GM19438 (cell line): Measurements from ENCODE around the gene OSBPL10.

ENCODE experiments used
- ATAC-seq: cut with Tn5 transposase; IDR thresholded peaks from one replicate; pipeline ENCODE4 v1.9.1; 2021; ENCODE audit warnings: low read depth; ENCODE audit not compliant: unreplicated experiment

OSBPL10 gene

GRCh38 chr3:31828007-31828406 is 153.1 kb downstream of the OSBPL10 start:
- no peak for ATAC-seq

DNA sequence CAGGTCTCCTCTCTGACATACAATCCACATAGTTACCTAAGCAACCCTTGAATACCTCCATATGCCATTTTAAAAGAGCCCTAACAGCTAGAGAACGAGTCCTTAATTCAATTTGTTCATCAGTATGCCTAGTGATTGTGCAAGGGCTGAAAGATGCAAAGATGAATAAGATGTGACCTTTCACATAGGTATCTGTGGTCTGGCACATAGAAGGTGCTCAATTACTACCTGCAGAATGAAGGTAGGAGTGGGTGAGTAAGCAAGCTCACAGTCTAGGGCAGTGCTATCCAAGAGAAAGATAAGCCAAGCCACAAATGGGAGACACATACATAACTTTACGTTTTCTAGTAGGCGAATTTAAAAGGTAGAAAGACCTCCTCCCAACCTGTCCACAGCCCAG is 157.9 kb downstream of the OSBPL10 start:
- ATAC-seq: no peak

GRCh38 chr3:31821118-31821517 is 159.9 kb downstream of the OSBPL10 start:
- ATAC-seq: no peak

- no peak for ATAC-seq
These were observed 161.6 kb downstream of the OSBPL10 start for GRCh38 chr3:31819441-31819840.

- no peak for ATAC-seq
These were observed 163.6 kb downstream of the OSBPL10 start for GRCh38 chr3:31817411-31817966.

DNA sequence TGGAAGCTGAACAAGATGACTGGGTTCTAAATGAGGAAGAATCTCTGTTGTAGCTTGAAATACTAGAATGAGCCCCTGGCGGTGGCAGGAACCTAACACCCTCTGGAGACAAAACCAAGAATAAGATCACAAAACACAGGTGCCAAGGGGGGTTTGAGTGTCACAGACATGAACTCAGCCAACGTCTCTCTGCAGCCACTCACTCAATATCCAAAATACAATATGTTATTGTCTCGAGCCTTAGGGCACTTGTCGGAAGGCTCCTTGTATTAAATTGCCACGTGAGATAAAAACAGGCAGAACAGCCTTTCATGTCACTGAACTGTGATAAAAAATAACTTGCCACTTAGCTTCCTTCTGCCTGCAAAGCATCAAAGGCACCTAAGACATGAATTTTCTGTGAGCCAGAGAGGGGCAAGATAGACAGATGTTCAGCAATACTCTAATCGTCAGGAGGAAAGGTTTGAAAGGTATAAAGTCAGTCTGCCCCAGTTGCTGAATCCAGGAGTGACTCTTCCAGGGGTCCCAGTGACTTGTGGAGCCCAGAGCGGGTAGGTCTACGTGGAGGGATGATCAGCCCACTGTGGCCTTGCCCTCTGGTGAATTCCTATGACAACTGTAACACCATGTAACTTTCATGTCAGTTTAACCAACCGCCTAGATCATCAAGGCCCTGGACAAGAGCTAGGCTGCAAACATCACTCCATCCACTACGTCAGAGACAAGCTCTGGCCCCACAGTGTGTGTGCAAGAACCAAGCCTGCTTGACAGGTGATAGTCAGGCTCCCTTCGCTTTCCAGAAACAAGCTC is 165.2 kb downstream of the OSBPL10 start:
- no peak for ATAC-seq

GRCh38 chr3:31815006-31815405 is 166.1 kb downstream of the OSBPL10 start:
- no peak for ATAC-seq

DNA sequence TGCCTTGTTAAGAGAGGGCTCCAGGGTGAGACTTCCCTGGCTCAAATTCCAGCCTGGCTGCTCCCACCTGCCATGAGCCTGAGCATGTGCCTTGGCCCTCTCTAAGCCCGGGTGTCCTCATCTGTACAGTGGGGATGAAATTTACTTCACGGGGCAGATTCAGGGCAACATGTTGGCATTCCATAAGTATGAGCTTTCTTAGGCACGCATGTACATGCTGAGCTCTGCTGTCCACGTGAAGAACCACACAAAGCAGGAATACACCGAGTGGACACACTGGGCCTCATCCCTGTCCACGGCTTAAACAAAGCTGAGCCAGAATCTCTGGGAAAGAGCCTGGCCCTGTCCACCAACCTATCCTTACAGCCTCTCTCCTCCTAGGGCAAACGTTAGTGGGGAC is 167.4 kb downstream of the OSBPL10 start:
- ATAC-seq: no peak

DNA sequence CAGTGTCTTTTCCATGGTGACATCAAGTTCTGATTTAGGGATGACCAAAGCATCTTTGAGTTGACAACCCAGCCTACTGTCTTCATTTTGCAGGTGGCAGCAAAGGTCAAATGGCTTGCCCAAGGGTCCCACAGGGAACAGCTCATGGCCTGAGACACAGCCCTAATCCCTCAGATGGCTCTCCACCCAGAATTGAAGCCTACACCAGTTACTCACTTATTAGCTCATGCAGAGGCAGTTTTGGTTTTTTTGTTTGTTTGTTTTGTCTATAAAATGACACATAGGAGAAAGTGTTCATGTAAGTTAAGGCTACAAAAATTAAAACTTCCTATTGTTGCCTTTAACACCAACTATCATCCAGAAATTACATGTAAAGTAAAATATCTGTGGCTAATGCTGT is 167.9 kb downstream of the OSBPL10 start:
- ATAC-seq: no peak

DNA sequence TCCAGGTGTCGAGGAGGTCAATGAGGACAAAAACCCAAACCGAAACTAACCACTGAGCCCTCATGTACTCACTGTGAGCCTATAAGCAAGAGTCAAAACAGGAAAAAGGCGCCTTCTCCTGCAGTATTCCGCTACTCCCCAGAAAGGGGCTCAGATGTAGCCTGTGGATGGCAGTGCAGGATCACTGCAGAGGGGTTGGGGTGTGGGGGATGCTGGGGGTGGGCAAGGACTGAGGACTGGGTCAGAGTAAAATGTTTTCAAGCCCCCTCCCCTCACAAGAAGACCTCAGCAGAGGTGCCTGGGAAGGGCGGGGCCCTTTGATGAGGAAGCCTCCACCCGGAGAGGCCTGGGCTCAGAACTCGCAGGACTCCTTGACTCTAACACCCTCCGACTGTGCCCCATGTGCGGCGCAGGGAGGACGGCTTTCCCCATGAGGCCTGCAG is 170.1 kb downstream of the OSBPL10 start:
- no peak for ATAC-seq

GRCh38 chr3:31808143-31808720 is 172.8 kb downstream of the OSBPL10 start:
- no peak for ATAC-seq

DNA sequence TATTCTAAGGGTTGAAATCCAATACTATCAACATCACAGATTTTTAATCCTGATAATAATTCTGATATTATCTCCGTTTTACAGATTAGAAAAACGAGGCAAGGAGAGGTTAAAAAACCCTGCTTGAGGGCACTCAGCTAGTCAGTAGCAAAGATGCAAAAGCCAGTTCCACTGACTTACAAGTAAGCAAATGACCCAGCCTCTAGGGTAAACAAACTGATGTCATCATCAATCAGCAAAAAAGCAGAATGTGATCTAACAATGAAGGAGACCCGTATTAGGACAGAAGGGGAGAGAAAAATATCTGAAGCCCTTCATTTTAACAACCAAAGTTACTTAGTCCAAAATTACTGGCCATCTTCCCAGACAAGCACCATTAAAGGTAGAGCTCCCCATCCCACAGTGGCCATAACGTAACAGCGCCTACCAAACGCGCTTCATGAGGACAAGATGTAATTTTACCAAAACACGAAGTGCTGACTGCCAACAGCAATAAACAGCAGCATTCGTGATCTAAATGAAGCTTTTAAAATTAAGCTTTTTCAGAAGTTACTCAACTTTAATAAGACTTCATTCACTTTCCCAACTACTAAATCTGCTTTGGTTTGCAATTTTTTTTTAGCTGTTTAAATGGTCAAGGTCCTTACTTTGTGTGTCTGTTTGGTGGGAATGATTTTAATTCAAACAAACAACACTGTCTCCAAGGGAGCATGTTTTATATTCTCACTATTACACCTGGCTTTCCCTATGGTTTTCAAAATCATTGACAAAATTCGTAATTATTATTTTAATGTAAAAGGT is 176.6 kb downstream of the OSBPL10 start:
- ATAC-seq: no peak

DNA sequence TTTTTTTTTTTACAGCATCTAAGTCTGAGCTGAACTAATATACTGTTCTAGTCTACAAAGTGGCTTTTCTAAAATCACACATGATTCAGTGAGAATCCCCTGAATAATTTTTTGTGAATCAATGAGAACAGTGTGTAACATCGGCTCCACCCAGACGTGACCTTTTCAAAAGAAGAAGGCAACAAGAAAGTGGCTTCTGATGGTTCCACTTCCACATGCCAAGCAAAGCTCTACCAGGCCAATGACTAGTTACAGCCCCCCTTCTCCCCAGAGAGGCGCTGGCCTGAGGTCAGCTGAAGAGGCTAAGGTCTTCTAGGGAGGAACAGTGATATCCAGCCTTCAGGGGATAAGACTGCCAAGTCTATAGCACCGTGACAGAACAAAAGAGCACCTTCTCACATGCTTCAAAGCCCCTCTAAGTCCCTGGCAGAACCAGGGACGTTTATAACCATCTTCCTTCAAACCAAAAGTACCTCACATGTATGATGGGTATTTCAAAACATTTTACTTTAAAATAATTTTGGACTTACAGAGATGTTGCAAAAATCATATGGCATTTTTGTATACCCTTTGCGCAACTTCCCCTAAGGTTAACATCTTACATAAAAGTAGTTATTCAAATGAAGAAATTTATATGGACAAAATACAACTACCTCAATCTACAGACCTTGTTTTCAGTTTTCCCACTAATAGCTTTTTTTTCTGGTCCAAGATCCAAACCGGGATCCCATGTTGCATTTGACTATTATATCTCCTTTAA is 177.9 kb downstream of the OSBPL10 start:
- no peak for ATAC-seq

DNA sequence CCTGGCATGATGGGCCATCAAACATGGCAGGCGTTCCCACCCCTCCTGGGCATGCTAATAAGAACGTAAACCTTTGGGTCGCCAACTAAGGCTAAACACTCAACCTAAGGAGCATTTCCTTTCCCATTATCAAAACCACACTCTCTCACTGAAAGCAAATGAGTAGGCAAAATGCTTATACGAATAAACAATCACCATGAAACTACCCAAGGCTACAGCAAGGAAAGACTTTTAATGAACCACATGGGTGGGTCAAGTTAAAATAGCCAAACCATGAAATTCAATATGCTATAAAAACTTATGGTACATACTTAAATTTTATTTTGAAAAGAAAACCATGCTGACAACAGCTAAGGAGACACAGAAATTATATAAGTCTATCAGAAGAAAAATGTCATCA is 180.6 kb downstream of the OSBPL10 start:
- no peak for ATAC-seq

DNA sequence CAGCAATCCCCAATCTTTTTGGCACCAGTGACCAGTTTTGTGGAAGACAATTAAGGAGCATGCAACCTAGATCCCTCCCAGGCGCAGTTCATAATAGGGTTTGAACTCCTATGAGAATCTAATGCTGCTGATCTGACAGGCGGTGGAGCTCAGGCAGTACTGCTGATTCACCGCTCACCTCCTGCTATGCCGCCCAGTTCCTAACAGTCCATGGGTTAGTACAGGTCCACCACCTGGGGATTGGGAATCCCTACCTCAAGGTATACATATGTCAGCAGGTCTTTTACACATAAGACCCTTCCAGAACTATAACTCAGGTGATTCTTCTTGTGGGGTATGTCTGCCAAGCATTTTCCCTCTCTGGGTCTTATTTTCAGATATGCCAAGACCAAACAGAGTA is 182.2 kb downstream of the OSBPL10 start:
- ATAC-seq: no peak

DNA sequence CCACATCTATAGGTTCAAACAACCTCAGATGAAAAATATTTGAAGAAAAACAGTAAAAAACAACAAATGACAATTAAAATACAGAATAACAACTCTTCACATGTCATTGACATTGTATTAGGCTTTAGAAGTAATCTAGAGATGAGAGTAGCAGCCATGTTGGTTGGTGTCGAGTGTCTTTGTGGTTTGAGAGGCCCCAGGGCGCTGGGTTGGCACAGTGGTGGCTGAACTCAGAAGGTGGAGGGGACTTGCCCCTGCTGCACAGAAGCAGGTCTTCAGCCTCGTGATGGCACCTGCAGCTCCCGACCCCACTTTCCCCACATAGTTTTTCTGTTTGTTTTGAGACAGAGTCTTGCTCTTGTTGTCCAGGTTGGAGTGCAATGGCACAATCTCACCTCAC is 187.2 kb downstream of the OSBPL10 start:
- no peak for ATAC-seq

DNA sequence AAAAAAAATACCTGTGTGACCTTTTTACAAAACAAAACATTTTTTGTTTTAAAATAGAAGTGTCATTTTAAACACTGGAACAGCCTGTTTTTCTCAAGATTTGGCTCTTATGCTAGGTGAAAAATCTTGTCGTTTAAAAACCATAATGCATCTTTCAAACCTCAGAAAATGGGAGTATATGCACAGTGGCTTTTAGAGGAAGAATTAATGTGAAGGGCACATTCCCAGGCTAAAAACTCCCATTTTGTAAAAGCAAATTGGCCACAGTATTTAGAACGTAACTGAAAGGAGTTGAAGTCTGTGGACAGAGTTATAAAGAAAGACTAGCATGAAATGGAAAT is 190.0 kb downstream of the OSBPL10 start:
- no peak for ATAC-seq

DNA sequence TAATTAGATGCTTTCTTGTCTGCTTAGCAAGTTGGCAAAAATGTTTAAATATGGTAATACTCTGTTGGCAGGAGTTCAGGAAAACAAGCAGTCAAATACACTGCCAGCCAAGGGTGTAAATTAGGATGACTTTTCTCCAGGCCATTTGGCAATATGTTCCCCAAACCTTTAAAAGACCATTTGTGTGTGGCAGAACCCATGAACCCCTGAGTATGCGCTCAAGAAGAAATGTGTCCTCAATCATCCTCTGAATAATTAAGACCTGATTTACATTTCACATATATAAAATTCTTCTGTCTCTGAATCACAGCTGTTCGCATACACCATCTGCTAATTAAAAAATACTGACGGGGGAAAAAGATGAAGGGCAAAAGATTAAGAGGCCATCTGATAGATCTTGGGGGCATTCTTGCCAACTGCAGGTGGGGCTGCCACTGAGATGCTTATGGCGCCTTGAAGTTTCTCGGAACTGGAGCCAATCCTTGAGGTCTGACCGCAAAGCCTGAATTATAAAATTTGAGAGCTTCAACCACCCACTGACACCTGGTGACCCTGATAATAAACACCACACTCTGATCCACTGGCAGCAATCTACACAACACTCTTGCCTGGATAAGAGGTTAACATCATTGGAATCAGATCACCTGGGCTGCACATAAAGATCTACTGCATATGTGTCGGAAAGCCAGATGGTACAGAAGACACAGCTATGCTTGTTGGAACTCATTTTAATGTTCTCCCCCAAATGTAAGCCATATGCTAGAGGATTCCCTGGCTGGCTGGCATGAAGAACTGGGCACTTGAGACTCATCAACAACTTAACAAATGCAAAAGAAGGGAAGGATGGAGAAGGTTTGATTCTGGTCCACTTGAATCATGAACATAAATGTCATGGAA is 190.6 kb downstream of the OSBPL10 start:
- ATAC-seq: no peak

DNA sequence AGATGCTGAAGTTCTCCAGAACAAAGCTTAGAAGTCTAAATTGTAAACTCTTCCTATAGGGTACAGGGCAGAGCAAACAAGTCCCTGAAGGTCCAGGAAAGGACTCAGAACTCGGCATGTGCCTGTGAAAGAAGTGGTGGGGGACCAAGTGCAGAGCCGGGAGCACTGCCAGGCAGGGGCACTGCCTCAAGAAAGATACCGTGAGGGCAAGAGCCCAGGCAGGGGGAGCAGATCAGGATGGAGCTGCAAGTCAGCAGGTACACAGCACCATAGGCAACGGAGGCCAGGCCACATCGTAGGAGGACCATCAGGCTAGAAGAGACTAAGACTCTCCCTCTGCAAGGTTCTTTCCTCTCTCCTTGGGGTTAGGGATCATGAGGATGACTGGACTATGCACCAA is 191.6 kb downstream of the OSBPL10 start:
- ATAC-seq: no peak

DNA sequence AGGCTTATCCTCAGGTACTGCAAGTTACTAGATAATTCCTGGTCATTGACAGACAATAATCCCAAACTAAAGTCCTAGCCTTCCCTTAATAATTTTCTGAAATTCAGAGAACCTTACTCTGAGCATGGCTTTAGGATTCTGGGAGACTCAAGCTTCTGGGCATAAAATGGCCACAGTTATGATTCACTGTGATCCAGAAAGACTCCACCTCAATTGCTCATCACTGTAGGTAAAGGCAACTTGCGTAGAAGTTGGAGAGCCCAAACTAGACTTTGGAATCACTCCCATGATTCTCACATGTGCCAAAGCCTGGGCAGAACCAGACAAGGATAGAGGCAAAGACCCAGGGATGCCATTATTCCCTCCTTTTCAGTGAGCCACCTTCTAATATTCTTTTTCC is 195.3 kb downstream of the OSBPL10 start:
- ATAC-seq: no peak
